ENCODE results near the gene LGALS1. TPM values are rescaled to one million over a fixed set of nuclear protein-coding genes. Genes with fewer than 3 reads are reported as not detected.

LGALS1 gene
- total and polyA plus RNA-seq, 9 of the 15 experiments (the other 6 are each of a cell fraction or from before 2014, with no cell fraction given) = 160 to 800 (median 330) TPM

GRCh38 chr22:37674951-37675929, at the start of gene LGALS1 (continued):
- TF ChIP-seq ZNF146 (CRISPR knock-in tag; IDR thresholded peaks at IDR 0.05; ENCODE audit: unreplicated experiment) = no peak
- peak; percentile 51 for TF ChIP-seq L3MBTL2 (IDR thresholded peaks at IDR 0.05)
- no peak for TF ChIP-seq ZNF431 (CRISPR knock-in tag; IDR thresholded peaks at IDR 0.05)
- no peak; a peak in 1 of 4 replicates for TF ChIP-seq NONO (IDR thresholded peaks at IDR 0.05; ENCODE audit: low read depth in 2 of 2, low read length in 1 of 2)
- TF ChIP-seq FOSL1 (tag; conservative IDR thresholded peaks at IDR 0.05) = no peak
- TF ChIP-seq OTX1 (CRISPR knock-in tag; IDR thresholded peaks at IDR 0.05) = no peak
- no peak for TF ChIP-seq KLF16 (IDR thresholded peaks at IDR 0.05)
- TF ChIP-seq REST (IDR thresholded peaks at IDR 0.05; ENCODE audit: borderline replicate concordance) = peak; percentile 68
- TF ChIP-seq REST (CRISPR knock-in tag; IDR thresholded peaks at IDR 0.05; ENCODE audit: low read depth) = no peak
- TF ChIP-seq, protein P1, sequence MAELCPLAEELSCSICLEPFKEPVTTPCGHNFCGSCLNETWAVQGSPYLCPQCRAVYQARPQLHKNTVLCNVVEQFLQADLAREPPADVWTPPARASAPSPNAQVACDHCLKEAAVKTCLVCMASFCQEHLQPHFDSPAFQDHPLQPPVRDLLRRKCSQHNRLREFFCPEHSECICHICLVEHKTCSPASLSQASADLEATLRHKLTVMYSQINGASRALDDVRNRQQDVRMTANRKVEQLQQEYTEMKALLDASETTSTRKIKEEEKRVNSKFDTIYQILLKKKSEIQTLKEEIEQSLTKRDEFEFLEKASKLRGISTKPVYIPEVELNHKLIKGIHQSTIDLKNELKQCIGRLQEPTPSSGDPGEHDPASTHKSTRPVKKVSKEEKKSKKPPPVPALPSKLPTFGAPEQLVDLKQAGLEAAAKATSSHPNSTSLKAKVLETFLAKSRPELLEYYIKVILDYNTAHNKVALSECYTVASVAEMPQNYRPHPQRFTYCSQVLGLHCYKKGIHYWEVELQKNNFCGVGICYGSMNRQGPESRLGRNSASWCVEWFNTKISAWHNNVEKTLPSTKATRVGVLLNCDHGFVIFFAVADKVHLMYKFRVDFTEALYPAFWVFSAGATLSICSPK (IDR thresholded peaks at IDR 0.05; ENCODE audit: borderline replicate concordance) = no peak
- no peak for TF ChIP-seq HMBOX1 (IDR thresholded peaks at IDR 0.05)
- TF ChIP-seq, protein P2, sequence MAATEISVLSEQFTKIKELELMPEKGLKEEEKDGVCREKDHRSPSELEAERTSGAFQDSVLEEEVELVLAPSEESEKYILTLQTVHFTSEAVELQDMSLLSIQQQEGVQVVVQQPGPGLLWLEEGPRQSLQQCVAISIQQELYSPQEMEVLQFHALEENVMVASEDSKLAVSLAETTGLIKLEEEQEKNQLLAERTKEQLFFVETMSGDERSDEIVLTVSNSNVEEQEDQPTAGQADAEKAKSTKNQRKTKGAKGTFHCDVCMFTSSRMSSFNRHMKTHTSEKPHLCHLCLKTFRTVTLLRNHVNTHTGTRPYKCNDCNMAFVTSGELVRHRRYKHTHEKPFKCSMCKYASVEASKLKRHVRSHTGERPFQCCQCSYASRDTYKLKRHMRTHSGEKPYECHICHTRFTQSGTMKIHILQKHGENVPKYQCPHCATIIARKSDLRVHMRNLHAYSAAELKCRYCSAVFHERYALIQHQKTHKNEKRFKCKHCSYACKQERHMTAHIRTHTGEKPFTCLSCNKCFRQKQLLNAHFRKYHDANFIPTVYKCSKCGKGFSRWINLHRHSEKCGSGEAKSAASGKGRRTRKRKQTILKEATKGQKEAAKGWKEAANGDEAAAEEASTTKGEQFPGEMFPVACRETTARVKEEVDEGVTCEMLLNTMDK (IDR thresholded peaks at IDR 0.05; ENCODE audit: borderline replicate concordance, insufficient read depth, low read depth, low read length, poor library complexity, severe bottlenecking) = no peak
- TF ChIP-seq ARNT (IDR thresholded peaks at IDR 0.05) = no peak
- no peak for TF ChIP-seq ZNF324 (CRISPR knock-in tag; IDR thresholded peaks at IDR 0.05)

Data from K562 (cell line).